Measurements from ENCODE around the gene UBXN10.

- TF ChIP-seq CTCF (IDR thresholded peaks at IDR 0.05; ENCODE audit: low read depth, low read length, missing input control) (no peak), ZBTB33 (IDR thresholded peaks at IDR 0.05) (no peak), SP1 (IDR thresholded peaks at IDR 0.05) (no peak), GABPA (IDR thresholded peaks at IDR 0.05 in 1 of 2, conservative IDR thresholded peaks at IDR 0.05 in 1 of 2) (no peak), RAD21 (IDR thresholded peaks at IDR 0.05) (no peak), HNF4G (IDR thresholded peaks at IDR 0.05) (no peak), REST (IDR thresholded peaks at IDR 0.05) (no peak), TAF1 (conservative IDR thresholded peaks at IDR 0.05) (no peak)
Measured at GRCh38 chr1:20141001-20141400, 44.9 kb upstream of the UBXN10 start.

Measured in liver (tissue), 3 donors.